Measurements from ENCODE around the gene MORN1.
A peak's percentile ranks its signal among the peaks of the same experiment; 100 is the strongest.

The MORN1 gene

DNA sequence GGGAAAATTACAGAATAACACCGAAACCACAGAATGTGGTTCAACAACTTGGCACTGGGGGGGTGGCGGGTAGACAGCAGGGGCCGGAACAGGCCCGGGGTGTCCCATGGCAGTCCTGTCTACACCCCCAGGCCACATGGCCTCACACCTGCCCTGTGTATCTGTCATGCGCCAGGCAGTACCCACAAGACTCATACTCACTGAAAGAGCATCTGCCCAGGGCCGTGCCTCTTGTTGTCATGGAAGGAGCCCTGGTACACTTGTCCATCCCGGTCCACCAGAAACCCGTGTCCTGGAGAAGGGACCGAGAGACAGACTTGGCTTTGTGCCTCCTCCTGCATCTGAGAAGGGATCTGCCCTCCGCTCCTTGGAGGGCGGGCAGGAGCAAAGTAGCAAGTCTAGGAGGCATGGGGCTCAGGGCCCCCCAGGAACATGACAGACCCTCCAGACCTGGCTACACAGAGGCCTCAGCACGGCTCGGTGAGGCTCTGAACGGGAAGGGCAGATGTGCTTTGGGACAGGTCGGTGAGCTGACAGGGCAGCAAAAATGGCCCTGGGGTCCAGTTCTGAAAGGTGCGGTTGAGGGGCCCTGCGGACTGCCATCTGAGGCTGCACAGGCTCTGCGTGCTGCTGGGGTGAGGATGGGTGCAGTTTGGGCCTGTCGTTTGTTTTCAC, 5.6 kb downstream of the MORN1 start:
- DNase-seq (ENCODE audit: low spot score), result no peak

DNA sequence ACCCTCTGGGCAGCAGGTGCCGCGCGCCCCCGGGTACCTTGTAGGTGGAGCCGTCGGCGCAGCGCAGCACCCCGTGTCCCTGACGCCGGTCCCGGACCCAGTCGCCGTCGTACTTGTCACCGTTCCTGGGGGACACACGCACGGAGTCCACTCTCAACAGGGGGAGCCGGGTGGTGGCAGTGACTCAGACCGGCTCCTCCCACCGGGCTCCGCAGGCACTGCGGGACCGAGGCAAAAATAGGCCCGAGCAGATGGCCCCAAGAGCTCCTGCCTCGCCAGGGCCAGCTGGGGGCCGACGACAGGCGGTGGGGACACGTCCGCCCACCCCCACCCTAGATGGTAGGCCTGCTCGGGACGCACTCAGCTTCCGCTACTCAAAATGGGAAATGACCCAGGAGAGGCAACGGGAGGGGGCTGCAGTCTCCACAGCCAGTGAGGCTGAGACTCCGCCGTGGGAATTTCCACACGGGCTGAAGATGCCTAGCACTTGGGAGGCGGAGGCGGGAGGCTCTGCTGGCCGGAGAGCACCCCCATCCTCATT, 6.3 kb downstream of the MORN1 start:
- no peak for DNase-seq (ENCODE audit: low spot score)

DNA sequence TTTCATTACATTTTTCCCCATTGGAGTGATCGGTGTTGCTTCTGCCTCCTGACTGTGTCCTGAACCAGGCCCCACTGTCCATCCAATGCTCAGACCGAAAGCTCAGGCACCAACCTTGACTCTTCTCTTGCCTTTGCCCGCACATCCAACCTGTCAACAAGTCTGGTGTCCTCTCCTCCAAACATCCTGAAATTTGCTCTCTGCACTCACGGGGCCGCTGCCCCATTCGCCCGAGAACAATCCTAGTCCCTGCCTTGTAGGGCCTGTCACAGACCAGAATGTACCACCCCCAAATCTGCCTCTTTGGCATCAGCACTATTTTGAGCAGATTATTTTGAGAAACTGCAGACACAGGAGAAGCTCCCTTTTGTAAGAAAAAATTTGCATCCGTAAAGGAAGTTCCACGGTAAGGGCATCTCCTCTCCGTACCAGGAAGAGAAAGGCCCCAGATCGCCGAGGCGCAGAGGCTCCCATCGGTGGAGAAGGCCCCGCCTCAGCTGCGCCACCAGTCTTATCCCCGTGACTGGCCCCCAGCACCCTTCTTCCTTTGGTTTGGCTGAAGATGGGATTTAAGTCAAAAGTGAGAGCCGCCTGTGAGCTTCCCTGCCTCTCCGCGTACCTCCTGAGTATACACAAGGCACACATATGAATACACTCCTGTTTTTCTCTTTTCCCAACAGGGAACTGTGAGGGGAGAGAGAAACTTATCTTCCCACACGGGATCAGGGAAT, 7.1 kb downstream of the MORN1 start:
- no peak for DNase-seq (ENCODE audit: low spot score)

DNA sequence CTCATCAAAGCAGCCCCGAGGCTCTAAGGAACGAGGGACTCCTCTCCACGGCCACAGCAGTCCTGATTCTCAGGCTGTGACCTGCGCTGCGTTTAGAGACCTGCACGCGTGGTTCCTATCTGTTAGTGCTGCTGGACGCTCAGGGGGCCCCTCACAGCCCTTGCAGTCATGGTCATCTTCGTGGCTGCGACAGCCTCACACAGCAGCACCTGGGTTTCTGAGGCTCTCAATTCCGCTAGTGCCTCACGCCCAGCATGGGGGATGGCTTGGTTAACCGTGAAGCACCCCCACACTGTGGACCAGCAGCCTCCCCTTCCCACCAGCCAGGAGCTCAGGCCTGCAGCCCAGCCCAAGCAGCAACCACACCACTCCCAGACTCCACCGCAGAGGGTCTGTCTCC, 7.8 kb downstream of the MORN1 start:
- DNase-seq (ENCODE audit: low spot score), result no peak

DNA sequence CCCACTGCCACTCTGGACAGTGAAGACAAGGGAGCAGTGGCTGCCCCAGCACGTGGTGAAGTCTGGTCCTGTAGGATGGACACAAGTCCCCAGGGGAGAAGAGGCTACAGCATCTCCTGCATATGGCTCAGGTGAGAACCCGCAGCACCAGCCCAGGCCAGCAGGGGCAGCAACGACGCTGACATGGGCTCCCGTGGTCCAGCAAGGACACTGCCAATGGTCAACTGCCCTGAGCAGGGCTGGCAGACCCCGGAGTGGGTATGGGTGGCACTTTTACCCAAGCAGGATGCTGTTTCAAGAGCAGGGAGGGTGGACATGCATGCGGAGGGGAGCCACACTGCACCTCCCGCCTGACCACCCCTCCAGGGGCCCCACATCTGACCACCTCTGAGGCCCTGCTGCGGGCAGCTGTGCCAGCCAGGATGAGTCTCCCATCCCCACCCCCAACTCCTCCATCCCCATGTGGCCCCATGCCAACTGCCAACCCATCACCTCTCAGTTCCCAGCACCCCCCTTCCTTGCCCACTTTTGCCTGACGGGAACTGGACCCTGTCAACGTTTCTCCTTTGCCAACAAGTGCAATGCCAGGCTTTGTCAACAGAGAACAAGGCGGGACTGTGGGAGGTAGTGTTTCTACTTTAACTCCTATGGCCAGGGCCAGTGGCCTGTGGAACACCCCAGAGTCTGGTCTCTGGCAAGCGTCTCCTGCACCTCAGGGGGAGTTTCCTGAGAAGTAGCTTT, 8.6 kb downstream of the MORN1 start:
- no peak for DNase-seq (ENCODE audit: low spot score)

DNA sequence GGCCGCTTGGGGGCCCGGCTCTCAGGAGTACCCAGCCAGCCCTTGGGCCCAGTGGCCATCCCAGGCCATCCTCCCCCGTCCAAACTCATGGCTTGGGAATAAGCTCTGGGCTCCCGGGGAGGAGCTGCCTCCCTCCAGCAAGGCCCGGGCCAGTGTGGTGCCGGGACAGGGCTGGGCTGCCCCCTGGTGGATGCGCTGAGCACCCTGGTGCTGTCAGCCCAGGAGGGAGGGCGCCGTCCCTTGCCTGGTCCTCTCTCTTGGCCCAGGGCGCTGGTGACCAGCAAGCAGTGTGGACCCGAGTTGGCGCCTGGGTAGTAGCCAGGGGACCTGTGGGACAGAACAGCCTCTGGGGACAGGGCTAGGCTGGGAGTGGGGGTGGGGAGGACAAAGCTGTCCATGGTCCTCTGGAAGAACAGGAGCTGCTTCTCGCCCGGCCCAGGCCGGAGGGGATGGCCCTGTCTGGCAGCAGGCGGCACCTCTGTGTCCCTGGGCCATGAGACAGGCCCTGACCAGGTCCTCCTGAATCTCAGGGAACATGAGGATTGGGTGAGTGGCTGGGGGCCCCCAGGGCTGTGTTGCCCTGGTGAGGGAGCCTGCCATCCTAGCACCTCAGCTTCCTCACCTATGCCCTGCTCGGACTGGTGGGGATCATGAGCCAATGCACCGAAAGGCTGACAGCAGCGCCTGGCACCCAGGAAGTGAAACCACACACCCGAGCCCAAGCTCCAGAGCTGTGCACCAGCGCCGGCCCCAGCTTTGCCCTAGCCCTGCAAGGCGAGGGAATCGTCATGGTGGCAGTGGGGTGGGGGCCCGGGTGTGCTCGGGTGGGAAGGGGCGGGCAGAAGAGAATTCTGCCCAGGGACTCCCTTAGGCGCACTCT, 9.4 kb downstream of the MORN1 start:
- peak; percentile 80 for DNase-seq (ENCODE audit: low spot score)

DNA sequence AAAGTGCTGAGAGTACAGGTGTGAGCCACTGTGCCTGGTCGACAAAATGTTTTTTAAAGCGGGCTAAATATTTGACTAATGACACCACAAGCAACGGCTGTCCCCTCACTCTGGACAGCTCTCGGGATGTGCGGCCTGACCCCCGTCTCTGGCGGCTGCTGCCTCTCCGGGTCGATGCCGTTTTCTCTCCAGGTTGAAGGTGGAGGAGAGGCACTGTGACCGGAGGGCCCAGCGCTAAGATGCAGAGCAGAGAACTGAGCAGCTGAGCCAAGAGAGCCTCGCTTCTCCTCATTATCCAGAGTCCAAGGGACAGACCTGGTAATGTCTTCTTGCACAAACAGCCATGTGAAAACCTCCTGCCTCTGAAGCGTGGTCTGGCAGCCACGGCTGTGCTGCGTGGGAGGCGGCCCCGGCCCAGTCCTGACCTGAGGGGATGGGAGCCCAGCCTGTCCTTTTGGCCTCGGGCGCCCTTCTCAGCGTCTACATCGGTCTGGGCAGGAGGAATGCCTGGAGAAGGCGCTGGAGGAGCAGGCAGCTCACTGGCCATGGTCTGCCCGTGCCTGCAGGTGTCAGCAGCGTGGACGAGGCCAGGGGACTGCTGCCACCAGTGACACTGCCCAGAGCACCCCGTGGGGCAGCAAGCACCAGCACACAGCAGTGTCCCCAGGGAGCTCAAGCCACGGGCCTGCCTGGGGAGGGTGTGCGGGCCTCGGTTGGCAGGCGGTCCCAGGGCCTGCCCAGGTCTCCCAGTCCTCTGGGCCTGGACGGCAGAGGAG, 10.3 kb downstream of the MORN1 start:
- no peak for DNase-seq (ENCODE audit: low spot score)

DNA sequence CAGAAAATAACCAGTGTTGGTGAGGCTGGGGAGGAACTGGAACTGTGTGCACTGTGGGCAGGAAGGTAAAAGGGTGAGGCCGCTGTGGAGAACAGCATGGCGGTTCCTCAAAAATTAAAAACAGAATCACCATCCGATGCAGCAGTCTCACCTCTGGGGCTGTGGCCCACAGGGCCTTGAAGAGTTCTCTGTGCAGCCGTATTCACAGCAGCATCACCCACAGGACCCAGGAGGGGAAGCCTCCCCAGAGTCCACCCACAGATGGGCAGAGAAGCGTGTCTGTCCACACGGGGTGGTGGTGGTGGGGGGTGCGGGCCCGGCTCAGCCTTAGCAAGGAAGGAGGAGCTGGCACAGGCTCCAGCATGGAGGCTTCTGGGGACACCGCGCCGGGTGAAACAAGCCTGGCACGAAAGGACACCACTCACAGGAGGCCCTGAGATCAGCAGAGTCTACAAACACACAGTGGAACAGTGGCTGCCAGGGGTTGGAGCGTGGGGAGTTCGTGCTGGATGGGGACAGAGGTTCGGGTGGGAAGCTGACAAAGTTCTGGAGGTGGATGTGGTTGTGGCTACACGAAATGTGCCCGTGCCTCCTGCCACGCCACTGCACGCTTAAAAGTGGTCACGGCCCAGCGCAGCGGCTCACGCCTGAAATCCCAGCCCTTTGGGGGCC, 11.5 kb downstream of the MORN1 start:
- no peak for DNase-seq (ENCODE audit: low spot score)

DNA sequence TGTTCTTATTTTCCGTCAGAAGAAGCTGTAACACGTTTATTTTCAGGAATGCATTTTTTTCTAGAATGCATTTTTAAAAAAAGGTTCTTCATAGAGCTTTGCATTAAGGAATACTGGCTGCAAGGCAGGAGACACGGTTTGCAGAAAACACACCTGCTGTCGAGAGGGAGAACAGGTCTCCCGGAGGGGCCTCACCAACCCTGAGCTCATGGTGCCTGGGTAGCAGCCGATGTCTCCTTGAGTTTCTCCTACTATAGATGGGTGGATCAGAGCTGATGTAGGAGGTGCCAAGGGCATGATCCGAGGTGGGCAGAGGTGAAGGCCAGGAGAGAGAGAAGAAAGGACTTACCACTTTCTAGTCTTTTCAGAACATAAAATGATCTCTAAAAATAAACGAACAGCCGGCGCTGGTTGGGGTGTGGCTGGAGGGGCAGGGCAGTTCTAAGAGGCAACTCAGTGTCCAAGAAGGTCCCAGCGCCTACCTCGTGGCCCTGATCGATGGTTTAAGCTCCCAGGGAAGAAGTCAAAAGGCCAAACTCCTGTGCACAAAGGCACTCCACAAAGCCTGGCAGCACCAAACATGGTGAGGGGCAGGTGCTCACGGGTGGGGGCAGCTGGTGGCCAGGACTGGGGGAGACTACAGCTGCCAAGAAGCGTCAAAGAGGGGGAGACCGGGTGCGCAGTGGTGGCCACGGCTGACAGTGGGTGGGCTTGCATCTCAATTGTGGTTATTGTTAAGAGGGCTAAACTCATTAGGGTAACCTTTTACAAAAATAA, 12.2 kb downstream of the MORN1 start:
- DNase-seq (ENCODE audit: low spot score), result no peak

DNA sequence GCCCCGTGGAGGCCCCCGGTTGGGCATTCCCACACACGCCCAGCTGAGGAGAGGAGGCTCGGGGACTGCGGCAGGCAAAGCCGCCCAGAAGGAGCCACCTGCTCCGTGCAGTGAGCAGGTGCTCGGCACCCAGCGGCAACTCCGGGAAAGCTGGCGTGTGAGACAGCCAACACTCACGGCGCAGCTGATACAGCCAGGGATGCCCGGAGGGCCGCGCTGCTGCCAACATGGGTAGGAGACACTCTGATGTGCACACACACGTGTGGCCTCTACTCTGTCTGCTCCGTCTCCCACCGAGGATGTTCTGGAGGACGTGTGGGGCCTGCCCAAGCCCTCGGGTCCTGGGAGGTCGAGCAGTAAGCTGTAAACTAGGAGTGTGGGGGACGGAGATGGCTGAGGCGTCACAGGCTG, 12.9 kb downstream of the MORN1 start:
- DNase-seq (ENCODE audit: low spot score), result no peak

DNA sequence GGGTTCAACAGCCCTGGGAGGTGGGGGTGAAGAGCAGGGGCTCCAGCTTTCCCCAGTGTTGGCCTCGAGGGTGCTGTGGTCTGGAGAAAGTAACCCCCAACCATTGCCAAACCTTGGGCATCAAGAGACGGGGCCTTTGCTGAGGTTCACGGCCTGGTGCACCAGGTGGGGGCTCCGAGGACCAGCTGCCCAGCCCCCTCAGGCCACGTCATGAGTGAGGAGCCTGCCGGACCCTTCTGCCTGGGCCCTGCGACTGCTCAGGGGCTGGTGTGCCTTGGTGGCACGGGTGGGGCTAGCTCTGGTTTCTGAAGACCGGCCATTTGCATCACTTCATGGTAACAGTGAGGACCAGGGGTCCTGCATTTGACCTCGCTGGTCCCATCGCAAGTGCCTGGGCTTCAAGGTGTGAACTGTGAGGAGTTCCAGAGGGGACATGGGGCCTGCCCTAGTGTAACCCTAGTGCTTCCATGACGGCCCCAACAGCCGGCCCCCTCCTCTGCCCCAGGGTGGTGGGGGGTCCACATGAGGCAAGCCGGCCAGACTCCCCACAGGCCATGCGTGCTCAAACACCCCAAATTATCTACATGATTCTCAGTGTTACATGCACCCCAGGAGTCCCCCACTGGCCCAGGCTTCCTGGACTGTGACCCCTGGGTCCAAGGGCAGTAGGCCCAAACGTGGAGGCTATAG, 13.5 kb downstream of the MORN1 start:
- DNase-seq (ENCODE audit: low spot score), result no peak

DNA sequence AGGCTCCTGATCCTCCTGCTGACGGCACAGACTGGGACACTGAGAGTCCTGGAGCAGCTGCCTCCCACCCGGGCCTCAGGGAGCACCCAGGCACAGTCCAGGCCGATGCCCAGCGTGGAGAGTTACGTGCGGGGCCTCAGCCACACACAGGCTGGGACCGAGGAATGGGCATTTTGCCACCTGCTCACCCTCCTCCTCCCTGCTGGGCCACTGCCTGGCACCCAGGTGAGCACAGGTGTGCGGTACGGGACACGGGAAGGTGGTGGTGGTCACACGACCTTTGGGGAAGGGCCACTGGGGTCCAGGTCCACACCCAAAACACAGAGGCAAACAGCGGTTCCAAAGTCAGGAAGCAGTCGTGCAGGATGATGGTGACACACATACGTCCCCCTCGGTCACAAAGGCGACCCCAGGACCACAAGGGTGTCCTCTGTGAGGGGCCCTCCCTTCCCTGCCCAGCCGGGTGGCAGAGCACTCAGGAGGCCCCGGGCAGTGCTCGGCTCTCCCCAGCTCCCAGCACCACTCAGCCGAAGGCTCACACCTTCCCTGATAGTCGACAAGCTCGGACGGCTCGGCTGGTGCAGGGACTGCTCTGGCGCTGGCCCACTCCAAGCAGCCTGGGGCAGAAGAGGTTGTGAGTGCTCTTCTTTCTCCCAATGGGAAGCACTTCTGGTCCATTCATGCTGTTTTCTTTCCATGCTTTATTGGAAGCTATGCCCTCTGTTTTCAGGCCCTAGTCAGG, 14.3 kb downstream of the MORN1 start:
- no peak for DNase-seq (ENCODE audit: low spot score)

DNA sequence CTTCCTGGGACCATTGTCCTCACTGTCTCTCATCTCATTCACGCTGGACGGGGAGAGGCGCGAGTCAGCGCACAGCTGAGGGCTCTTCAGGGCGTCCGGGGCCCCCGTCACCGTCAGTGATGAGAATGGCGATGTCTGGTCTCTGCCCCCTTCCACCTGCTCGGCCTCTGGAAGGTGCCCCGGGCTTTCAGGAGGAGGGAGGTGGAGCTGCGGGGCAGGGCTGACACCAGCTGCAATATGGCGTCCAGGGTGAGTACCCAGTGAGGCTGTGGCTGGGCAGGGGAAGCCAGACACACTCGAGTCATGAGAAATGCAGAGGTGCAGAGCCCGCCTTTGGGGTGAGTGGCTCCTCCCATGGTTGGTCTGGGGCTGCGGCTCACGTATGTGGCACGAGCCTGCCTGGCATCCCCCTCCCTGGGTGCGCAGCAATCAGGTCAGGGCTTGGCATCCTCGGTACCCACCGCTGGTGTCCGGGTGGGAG, 15.1 kb downstream of the MORN1 start:
- DNase-seq (ENCODE audit: low spot score), result no peak

DNA sequence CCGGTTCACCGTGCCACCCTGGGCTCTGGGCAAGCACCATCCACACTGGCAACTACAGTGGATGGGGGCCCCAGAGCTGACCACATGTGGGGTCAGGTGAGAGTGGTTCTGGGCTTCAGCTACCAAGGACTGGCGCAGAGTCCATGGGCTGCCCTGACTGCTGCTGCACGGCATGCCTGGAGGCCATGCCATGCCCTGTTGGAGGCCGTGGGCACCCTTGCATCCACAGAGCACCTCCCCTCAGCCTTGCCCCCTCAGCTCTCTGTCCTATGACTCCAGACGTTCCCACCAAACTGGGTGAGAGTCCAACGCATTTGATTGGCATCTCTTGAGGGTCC, 15.5 kb downstream of the MORN1 start:
- DNase-seq (ENCODE audit: low spot score), result no peak

DNA sequence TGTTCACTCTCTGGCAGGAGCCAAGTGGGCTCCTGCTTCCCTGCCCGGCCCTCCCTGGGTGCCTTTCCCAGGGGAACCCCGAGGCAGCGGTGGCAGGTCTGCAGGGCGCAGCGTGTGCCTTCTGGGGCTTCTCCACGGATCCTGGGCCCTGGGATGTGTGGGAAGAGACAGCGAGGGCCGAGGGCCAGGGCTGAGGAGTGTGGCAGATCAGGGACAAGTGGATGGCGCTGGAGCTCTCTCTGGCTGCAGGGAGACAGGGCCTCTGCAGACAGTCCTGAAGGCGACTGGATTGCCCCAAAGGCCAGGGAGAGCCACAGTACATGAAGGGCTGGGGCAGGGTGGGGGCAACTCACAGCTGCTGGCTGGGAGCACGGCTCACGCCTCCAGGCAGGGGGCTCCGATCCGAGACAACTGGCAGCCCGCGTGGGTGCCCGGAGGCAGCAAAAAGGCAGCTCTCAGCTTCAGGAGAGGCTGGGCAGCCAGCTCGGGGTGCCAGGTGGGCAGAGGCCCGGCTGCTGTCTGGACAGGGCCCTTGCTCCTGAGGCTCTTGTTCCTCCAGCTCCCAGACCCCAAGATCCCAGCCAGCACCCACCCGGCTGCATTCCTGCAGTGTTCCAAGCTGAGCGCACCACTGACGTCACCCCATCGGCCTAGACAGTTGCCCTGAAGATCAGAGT, 16.0 kb downstream of the MORN1 start:
- DNase-seq (ENCODE audit: low spot score), result no peak

DNA sequence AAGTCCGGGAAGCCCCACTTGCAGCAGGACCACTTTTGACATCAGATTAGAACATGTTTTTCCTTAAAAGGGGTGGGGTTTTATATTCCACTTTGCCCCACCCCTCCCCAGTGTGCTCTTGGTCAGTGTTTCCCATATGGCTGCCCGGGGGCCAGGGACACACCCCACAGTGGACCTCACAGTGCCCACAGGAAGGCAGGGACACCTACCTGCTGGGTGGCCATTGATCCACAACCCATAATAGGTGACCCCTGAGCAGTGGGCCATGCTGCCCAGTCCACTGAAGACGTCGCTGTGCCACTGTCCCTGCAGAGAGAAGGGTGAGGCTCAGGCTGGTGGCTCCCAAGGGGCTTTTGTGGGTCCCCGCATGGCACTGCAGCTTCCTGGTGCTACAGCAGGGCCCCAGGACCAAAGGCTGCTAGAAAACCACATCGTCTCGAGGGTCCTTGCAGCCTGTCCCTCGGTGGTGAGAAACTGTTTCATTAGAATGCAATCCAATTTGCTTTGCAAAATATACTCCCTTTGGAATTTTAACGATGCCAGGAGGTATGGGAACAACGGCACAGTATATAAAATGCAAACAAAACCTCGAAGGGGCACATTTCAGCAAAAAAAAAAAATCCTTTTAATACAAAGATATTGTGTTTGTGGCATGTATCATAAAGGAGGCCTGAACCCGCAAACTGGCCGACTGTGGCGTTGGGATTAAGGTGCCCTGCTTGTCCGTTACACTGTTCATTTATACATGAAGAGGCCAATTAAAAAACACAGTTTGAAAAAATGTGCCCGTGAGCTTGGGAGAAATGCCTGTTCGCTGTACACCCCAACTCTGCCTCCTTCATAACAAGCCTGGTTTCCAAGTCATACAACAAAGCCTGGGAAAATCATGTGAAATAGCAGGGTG, 16.9 kb downstream of the MORN1 start:
- no peak for DNase-seq (ENCODE audit: low spot score)

Data from kidney capillary endothelial cell (primary cell).